SH-SY5Y (cell line): ENCODE data around the gene CCT5.

Experiments used
- GATA2 ChIP-seq: IDR thresholded peaks from 2 replicates; pipeline ENCODE4 v1.6.1; 2011; ENCODE audit warnings: mild to moderate bottlenecking, low read depth, low read length
- GATA3 ChIP-seq: IDR thresholded peaks from 2 replicates; pipeline ENCODE4 v1.6.1; 2011; ENCODE audit warnings: low read depth, mild to moderate bottlenecking, low read length, moderate library complexity

DNA sequence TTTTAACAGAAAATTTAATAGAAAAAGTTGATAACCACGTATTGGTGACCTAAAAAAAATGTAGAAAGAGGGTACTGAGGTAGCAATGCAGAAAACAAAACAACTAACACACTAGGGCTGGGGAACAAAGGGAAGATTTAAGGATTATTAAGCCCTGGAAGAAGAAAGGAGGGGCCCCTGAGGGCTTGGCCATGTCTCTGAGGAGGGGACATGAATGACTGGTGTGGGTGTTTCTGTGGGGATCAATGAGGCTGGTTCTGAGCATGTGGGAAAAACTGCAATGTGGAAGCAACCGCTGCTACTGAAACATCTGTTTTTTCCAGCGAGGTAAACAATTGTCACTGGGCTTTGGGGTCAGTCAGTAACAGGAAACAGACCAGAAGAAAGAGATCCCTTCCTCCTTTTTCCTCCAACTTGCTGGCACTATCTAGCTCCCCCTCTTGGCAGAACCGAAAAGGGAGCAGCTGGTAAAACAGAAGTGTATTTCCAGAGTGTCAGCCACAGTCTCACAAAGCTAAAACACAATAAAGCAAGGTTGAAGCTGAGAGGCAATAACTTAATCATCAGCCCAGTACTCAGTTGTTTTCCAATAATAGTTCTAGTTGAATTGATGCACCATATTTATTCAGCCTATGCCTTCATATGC, 48.7 kb upstream of the CCT5 start:
- TF ChIP-seq GATA2 (no peak), GATA3 (no peak)
